HepG2 (cell line): ENCODE measurements around the gene DUS3L. TPM values are rescaled to one million over a fixed set of nuclear protein-coding genes. Genes with fewer than 3 reads are reported as not detected.
A peak's percentile ranks its signal among the peaks of the same experiment; 100 is the strongest.

Experiments
- BRD4 ChIP-seq: sonication (generic); formaldehyde crosslinking; IDR thresholded peaks from 2 replicates; pipeline ENCODE4 v1.4.0; 2020; ENCODE audit warnings: missing genetic modification reagents
- SMARCC2 ChIP-seq: fragments of 450-650 bp; IDR thresholded peaks from 2 replicates; pipeline ENCODE4 v1.6.1; 2017; ENCODE audit warnings: antibody characterized with exemption, mild to moderate bottlenecking
- SOX13 ChIP-seq, 3 experiments: fragments of 450-650 bp in 1 of 3; sonication (generic) in 1 of 3; formaldehyde crosslinking in 1 of 3; IDR thresholded peaks in 2 of 3; conservative IDR thresholded peaks in 1 of 3; 2 replicates each; pipeline versions ENCODE4 v1.5.0 to v1.6.1; 2016 to 2020; ENCODE audit warnings: antibody characterized with exemption in 1 of 3, mild to moderate bottlenecking in 1 of 3, missing compliant biosample characterization in 1 of 3, missing genetic modification reagents in 1 of 3, moderate library complexity in 1 of 3
- SP2 ChIP-seq: sonication (generic); formaldehyde crosslinking; IDR thresholded peaks from 2 replicates; pipeline ENCODE4 v1.5.1; 2020; ENCODE audit warnings: mild to moderate bottlenecking, missing genetic modification reagents
- TFDP1 ChIP-seq: IDR thresholded peaks from 2 replicates; pipeline ENCODE4 v1.6.1; 2016; ENCODE audit warnings: missing compliant biosample characterization, missing genetic modification reagents, borderline replicate concordance
- ZBTB49 ChIP-seq: sonication (generic); formaldehyde crosslinking; IDR thresholded peaks from 2 replicates; pipeline ENCODE4 v1.4.0; 2020; ENCODE audit warnings: missing genetic modification reagents, borderline replicate concordance
- ZNF709 ChIP-seq: sonication (generic); formaldehyde crosslinking; IDR thresholded peaks from 2 replicates; pipeline ENCODE4 v1.5.0; 2020; ENCODE audit warnings: mild to moderate bottlenecking, missing genetic modification reagents
- polyA plus RNA-seq, 8 experiments: library from polyadenylated mRNA; depleted of rRNA in 3 of 8; stranded (reverse) in 7 of 8; unstranded in 1 of 8; fragments of >200 nt; fragmentation: Illumina TruSeq in 4 of 8; extraction: Trizol in 4 of 8; gene quantifications; 2 replicates each; pipeline versions ENCODE4 v1.2.1 to v1.2.3, GENCODE V29; 2011 to 2016; ENCODE audit warnings: low read depth in 4 of 8, missing spikeins in 1 of 8, mixed read lengths in 1 of 8; ENCODE audit not compliant: insufficient read depth in 1 of 8
- total RNA-seq, 5 experiments: library from RNA; depleted of rRNA; stranded (reverse); fragments of >200 nt; fragmentation: Illumina TruSeq; extraction: Trizol; gene quantifications; 2 replicates each; pipeline ENCODE4 v1.2.3, GENCODE V29; 2016; ENCODE audit warnings: low read depth in 1 of 5

DUS3L gene
- total and polyA plus RNA-seq, 2 of the 13 experiments (the other 11 are each of a cell fraction or from before 2014, with no cell fraction given) = 13.3 to 25.1 TPM

GRCh38 chr19:5799247-5800241 lies 8.6 kb upstream of the DUS3L start (continued):
- TF ChIP-seq ZBTB49 (CRISPR knock-in tag) (no peak), ZNF709 (CRISPR knock-in tag) (0 out of 2 replicates have a peak, but pooled peaks have one; percentile 59), SP2 (CRISPR knock-in tag) (no peak), TFDP1 (CRISPR knock-in tag) (peak; percentile 53; the same call in 1 of the 2 replicates), BRD4 (0 out of 2 replicates have a peak, but pooled peaks have one; percentile 26), SMARCC2 (no peak), SOX13 (IDR thresholded peaks at IDR 0.05) (no peak), SOX13 (CRISPR knock-in tag; conservative IDR thresholded peaks at IDR 0.05 in 1 of 2, IDR thresholded peaks at IDR 0.05 in 1 of 2) (no peak)
